ENCODE results near the gene GATM.

DNA sequence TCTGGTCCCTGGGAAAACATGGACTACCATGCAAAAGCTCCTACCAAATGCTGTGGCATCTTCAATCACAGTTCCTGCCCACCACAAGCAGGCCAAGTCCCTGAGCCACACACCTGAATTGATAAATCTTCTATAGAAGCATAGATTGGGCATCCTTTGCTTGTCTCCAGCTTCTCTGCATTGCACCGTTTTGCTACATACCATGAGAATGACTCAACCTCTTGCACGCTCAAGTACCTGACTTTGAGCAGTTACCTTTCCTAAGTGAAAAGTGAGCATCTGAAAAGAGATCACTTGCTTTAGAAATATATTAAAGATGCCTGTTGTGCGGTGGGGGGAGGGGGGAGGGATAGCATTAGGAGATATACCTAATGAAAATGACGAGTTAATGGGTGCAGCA lies 31.3 kb downstream of the GATM start:
- TF ChIP-seq EZH2 (IDR thresholded peaks at IDR 0.05; ENCODE audit: low read length, missing control alignments) = no peak
- TF ChIP-seq, protein P1, sequence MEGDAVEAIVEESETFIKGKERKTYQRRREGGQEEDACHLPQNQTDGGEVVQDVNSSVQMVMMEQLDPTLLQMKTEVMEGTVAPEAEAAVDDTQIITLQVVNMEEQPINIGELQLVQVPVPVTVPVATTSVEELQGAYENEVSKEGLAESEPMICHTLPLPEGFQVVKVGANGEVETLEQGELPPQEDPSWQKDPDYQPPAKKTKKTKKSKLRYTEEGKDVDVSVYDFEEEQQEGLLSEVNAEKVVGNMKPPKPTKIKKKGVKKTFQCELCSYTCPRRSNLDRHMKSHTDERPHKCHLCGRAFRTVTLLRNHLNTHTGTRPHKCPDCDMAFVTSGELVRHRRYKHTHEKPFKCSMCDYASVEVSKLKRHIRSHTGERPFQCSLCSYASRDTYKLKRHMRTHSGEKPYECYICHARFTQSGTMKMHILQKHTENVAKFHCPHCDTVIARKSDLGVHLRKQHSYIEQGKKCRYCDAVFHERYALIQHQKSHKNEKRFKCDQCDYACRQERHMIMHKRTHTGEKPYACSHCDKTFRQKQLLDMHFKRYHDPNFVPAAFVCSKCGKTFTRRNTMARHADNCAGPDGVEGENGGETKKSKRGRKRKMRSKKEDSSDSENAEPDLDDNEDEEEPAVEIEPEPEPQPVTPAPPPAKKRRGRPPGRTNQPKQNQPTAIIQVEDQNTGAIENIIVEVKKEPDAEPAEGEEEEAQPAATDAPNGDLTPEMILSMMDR (conservative IDR thresholded peaks at IDR 0.05 in 1 of 2, IDR thresholded peaks at IDR 0.05 in 1 of 2; ENCODE audit: low read depth in 1 of 2, low read length in 2 of 2) = no peak
